ENCODE results near the gene SIRPG. TPM values are rescaled to one million over a fixed set of nuclear protein-coding genes. Genes with fewer than 3 reads are reported as not detected.

SIRPG gene
- total RNA-seq, 1 experiment from 2014 or later, result 2.1 TPM

DNA sequence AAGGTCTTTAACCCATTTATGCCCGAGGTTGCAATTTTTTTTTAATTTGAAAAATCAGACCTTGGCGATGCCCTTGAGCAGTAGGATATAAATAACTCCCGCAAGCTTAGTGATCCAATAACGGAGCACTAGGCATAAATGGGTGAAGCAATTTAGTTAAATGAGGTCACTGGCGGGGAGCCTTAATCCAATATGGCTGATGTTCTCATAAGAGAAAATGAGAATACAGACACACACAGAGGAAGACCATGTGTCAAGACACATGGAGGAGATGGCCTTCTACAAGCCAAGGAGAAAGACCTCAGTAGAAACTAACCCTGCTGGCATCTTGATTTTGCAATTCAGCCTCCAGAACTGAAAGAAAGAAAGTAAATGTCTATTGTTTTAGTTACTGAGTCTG lies 735 bp downstream of the SIRPG start:
- intact Hi-C loops (cut with micrococcal nuclease; ENCODE audit: unreplicated experiment), result no loop called here
- no peaks in the 10 kb centered on the region for H3K79me2 ChIP-seq (ENCODE audit: low read depth)
- peaks cover 10% of the 10 kb centered on the region for H3K9me3 ChIP-seq (ENCODE audit: insufficient read depth, low read depth)
- no peak overlapping the region for H3K4me3 ChIP-seq
- H3K27me3 ChIP-seq (ENCODE audit: insufficient read depth, low read depth), result no peaks in the 10 kb centered on the region
- no peak overlapping the region for H2AFZ ChIP-seq
- TF ChIP-seq, protein P1, sequence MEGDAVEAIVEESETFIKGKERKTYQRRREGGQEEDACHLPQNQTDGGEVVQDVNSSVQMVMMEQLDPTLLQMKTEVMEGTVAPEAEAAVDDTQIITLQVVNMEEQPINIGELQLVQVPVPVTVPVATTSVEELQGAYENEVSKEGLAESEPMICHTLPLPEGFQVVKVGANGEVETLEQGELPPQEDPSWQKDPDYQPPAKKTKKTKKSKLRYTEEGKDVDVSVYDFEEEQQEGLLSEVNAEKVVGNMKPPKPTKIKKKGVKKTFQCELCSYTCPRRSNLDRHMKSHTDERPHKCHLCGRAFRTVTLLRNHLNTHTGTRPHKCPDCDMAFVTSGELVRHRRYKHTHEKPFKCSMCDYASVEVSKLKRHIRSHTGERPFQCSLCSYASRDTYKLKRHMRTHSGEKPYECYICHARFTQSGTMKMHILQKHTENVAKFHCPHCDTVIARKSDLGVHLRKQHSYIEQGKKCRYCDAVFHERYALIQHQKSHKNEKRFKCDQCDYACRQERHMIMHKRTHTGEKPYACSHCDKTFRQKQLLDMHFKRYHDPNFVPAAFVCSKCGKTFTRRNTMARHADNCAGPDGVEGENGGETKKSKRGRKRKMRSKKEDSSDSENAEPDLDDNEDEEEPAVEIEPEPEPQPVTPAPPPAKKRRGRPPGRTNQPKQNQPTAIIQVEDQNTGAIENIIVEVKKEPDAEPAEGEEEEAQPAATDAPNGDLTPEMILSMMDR (conservative IDR thresholded peaks at IDR 0.05), result no peak
- no peak for TF ChIP-seq EZH2 (IDR thresholded peaks at IDR 0.05; ENCODE audit: low read depth)
- H3K27ac ChIP-seq, result no peak overlapping the region
- no peaks in the 10 kb centered on the region for H3K4me1 ChIP-seq (replicated peaks; ENCODE audit: insufficient read depth)
- no peaks in the 10 kb centered on the region for H3F3A ChIP-seq (ENCODE audit: insufficient read depth, low read depth)
- no peak overlapping the region for H3K4me2 ChIP-seq
- no peaks in the 10 kb centered on the region for H3K9me2 ChIP-seq (ENCODE audit: insufficient read depth)
- H3K36me3 ChIP-seq (ENCODE audit: low read depth), result no peaks in the 10 kb centered on the region
- no peak for DNase-seq
- ChIA-PET CTCF (no interaction called here), POLR2A (ENCODE audit: unreplicated experiment) (no interaction called here)
- no TSS peak for BruUV-seq (replicated peaks)
- no peaks in the 10 kb centered on the region for H4K20me1 ChIP-seq (ENCODE audit: insufficient read depth)

DNA sequence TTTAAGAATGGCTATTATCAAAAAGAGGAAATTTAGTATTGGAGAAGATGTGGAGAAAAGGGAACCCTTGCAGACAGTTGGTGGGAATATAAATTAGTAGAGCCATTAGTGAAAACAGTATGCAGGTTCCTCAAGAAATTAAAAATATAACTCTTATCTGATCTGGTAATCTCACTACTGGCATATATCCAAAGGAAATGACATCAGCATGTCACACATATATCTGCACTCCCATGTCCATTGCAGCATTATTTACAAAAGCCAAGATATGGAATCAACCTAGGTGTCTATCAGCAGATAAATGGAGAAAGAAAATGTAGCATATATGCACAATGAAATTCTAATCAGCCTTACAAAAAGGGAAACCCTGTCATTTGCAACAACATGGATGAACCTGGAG lies 2.6 kb downstream of the SIRPG start:
- H4K20me1 ChIP-seq (ENCODE audit: insufficient read depth), result no peaks in the 10 kb centered on the region
- H3K4me1 ChIP-seq (replicated peaks; ENCODE audit: insufficient read depth), result no peaks in the 10 kb centered on the region
- H3K9me2 ChIP-seq (ENCODE audit: insufficient read depth), result no peaks in the 10 kb centered on the region
- ChIA-PET POLR2A (ENCODE audit: unreplicated experiment) (no interaction called here), CTCF (no interaction called here)
- no peaks in the 10 kb centered on the region for H3K36me3 ChIP-seq (ENCODE audit: low read depth)
- H3K4me2 ChIP-seq, result no peak overlapping the region
- peaks cover 17% of the 10 kb centered on the region for H3K9me3 ChIP-seq (ENCODE audit: insufficient read depth, low read depth)
- H3K27ac ChIP-seq, result no peak overlapping the region
- TF ChIP-seq EZH2 (IDR thresholded peaks at IDR 0.05; ENCODE audit: low read depth), result no peak
- TF ChIP-seq, protein P1 (conservative IDR thresholded peaks at IDR 0.05), result no peak
- no peak overlapping the region for H3K4me3 ChIP-seq
- BruUV-seq (replicated peaks), result no TSS peak
- H2AFZ ChIP-seq, result no peak overlapping the region
- no peaks in the 10 kb centered on the region for H3K27me3 ChIP-seq (ENCODE audit: insufficient read depth, low read depth)
- no peak for DNase-seq
- 0 out of 2 replicates have a peak, but pooled peaks cover 8% of the 10 kb centered on the region for H3F3A ChIP-seq (ENCODE audit: insufficient read depth, low read depth)
- no peaks in the 10 kb centered on the region for H3K79me2 ChIP-seq (ENCODE audit: low read depth)
- intact Hi-C loops (cut with micrococcal nuclease; ENCODE audit: unreplicated experiment), result no loop called here

DNA sequence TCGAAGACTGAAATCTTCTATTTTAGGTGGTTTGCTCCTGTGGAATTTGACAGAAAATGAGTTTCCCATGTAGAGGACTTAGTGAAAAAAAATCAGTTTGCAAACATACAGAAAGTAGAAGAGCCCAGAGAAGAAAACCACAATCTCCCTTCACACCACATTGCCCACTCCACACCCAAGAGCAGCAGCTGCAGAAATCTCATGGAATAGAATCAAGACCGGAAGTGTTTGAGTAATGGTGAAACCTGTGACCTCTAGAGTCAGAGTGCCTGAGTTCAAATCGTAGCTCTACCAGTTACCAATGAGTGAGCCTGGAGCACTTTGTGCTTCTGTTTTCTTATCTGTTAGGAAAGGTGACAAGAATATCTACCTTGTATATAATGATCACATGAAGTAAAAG lies 4.6 kb downstream of the SIRPG start:
- TF ChIP-seq, protein P1 (conservative IDR thresholded peaks at IDR 0.05), result no peak
- TF ChIP-seq EZH2 (IDR thresholded peaks at IDR 0.05; ENCODE audit: low read depth), result no peak
- Histone ChIP-seq H3K79me2 (ENCODE audit: low read depth) (no peaks in the 10 kb centered on the region), H3F3A (ENCODE audit: insufficient read depth, low read depth) (0 out of 2 replicates have a peak, but pooled peaks cover 8% of the 10 kb centered on the region), H3K4me2 (no peak overlapping the region), H3K27me3 (ENCODE audit: insufficient read depth, low read depth) (no peaks in the 10 kb centered on the region), H4K20me1 (ENCODE audit: insufficient read depth) (no peaks in the 10 kb centered on the region), H3K27ac (no peak overlapping the region), H3K36me3 (ENCODE audit: low read depth) (no peaks in the 10 kb centered on the region), H3K9me2 (ENCODE audit: insufficient read depth) (no peaks in the 10 kb centered on the region), H3K4me1 (replicated peaks; ENCODE audit: insufficient read depth) (no peaks in the 10 kb centered on the region), H3K4me3 (no peak overlapping the region), H2AFZ (no peak overlapping the region), H3K9me3 (ENCODE audit: insufficient read depth, low read depth) (peaks cover 17% of the 10 kb centered on the region)
- ChIA-PET CTCF (no interaction called here), POLR2A (ENCODE audit: unreplicated experiment) (no interaction called here)
- intact Hi-C loops (cut with micrococcal nuclease; ENCODE audit: unreplicated experiment), result no loop called here
- BruUV-seq (replicated peaks), result no TSS peak
- no peak for DNase-seq

Measured in PC-9 (cell line).